DOHH2 (cell line): ENCODE results near the gene ANK3.

Experiments
- EZH2phosphoT487 ChIP-seq: fragments of 200-600 bp; sonication (generic); IDR thresholded peaks from 2 replicates; pipeline ENCODE4 v1.6.1; 2017; ENCODE audit warnings: borderline replicate concordance, mild to moderate bottlenecking, antibody characterized with exemption, low read length, moderate library complexity, mixed read lengths
- TF ChIP-seq, protein P1 (sequence below): fragments of 200-600 bp; sonication (generic); IDR thresholded peaks from one replicate; pipeline ENCODE4 v1.5.1; 2014; ENCODE audit warnings: antibody characterized with exemption, mild to moderate bottlenecking, low read depth, low read length; ENCODE audit not compliant: poor library complexity, severe bottlenecking

DNA sequence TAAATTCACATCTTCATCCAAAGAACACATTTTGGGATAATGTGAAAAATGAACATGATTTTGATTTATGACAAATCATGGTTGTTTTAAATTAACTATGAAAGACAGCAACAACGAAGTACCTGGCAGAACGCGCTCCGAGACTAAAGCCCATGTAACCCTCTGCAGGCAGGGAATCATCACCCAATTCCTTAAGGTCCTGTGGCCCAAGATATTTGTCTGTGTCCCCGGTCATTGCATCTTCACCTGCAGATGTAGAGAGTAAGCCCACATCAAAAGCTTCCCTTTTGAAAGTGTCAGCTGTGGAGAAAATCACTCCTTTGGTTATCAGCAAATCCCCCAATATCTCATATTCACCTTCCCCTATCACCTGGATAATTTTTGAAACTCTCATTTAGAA lies 250.8 kb downstream of the ANK3 start:
- TF ChIP-seq, protein P1, sequence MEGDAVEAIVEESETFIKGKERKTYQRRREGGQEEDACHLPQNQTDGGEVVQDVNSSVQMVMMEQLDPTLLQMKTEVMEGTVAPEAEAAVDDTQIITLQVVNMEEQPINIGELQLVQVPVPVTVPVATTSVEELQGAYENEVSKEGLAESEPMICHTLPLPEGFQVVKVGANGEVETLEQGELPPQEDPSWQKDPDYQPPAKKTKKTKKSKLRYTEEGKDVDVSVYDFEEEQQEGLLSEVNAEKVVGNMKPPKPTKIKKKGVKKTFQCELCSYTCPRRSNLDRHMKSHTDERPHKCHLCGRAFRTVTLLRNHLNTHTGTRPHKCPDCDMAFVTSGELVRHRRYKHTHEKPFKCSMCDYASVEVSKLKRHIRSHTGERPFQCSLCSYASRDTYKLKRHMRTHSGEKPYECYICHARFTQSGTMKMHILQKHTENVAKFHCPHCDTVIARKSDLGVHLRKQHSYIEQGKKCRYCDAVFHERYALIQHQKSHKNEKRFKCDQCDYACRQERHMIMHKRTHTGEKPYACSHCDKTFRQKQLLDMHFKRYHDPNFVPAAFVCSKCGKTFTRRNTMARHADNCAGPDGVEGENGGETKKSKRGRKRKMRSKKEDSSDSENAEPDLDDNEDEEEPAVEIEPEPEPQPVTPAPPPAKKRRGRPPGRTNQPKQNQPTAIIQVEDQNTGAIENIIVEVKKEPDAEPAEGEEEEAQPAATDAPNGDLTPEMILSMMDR, result no peak
- no peak for TF ChIP-seq EZH2phosphoT487
